ENCODE data around the gene BCAS3.

BCAS3 gene

DNA sequence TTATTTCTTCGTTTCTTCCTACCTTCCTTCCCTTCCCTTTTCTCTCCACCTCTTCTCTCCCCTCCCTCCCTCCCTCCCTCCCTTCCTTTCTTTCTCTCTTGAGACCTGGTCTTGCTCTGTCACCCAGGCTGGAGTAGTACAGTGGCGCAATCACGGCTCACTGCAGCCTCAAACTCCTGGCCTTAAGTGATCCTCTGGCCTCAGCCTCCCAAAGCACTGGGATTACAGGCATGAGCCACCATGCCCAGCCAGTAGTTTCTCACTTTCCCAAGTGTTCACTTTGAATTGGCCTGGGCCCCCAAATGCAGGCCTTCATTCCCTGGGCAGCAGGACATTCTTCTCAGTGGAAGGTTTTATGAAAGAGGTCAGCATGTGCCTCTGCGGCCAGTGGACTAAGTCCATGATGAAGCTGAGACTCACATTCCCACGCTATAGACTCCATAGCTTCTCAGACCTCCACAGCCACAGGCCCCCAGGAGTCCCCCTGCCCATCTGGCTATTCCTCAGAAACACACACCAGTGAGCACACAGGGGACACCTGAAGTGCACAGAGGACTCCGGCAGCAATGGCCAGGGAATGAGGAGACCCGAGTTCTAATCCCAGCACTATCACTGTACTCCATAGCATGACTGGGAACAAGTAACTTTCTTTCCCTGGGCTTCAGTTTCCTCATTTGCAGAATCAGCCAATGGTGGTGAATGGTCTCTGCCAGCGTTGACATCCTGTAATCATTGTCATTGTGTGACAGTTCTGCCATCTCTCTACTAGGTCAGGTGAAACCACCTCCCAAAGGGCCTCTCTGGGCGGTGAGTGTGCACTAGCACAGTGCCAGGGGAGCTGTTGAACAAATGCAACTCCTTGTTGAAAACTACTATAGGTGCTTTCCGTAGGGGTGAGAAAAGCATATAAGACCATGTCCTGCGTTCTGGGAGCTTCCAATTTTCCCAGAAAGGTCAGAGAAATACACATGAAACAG is 652.8 kb downstream of the BCAS3 start:
- DNase-seq: no peak

DNA sequence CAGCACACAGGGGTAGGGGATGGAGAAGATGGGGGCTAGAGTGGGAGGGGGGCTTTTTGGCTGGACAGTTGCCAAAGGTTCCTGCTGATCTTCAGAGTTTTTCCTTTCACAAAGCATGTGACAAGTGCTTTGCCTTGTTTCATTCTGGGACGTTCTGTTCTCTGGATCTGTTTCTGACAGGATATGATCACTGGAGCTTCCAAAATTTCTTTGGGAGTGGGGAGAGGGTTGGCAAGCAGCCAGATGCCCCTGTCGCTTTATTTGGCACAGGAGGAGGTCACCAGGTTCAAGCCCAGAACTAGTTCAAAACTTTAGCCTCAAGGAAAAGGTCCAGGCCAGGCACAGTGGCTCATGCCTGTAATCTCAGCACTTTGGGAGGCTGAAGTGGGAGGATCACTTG is 653.5 kb downstream of the BCAS3 start:
- no peak for DNase-seq

DNA sequence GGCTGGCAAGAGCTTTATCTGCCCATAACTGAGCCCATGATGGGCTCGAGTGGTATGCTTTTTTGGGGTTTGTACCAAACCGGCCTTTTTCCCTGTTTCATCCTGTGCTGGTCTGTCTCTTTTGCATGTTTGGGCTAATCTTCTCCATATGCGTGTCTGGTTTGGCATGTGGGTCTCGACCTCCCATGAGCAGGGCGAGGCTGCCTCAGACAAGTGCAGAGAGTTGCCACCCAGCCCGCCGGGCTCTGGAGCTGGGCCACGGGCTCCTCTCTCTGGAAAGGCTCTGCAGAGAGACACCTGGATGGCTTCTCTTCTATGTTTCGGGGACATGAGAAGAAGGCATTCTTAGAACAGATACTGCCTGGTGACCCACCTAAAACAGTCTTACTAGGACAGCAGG is 654.2 kb downstream of the BCAS3 start:
- DNase-seq: no peak

DNA sequence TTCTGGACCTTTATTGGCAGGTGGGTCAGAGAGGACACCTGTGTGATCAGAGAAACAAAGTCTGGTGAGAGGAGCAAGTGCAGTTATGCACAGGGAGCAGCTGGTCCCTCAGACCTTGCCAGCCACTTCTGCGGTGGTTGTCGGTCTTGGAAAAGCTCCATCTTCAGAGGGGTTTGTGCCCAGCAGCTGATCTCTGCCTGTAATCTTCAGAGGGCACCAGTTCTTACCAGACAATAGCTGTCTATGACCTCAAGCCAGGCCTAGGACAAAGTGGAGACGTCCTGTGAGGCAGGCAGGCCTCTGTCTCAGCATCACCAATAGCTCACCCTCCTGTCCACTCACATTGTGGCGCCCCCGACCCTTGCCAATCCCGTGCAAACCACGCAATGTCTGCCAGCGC is 655.5 kb downstream of the BCAS3 start:
- no peak for DNase-seq

DNA sequence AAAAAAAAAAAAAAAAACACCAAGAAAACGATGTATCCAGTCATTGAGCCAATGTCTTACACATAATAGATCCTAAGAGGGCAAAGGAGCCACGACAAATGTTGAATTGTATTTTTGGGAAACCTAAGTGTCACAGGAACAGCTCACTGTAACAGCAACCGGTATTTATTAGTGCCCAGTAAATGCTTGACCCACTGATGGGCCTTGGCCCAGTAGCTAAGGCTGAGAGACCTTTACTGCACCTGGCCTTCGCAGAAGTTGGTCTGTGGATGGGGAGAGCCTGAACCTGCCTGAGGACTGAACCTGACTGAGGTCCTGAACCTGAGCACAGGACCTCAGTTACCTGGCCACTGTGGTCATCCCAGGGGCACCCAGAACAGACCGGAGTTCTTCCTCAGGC is 657.0 kb downstream of the BCAS3 start:
- no peak for DNase-seq

DNA sequence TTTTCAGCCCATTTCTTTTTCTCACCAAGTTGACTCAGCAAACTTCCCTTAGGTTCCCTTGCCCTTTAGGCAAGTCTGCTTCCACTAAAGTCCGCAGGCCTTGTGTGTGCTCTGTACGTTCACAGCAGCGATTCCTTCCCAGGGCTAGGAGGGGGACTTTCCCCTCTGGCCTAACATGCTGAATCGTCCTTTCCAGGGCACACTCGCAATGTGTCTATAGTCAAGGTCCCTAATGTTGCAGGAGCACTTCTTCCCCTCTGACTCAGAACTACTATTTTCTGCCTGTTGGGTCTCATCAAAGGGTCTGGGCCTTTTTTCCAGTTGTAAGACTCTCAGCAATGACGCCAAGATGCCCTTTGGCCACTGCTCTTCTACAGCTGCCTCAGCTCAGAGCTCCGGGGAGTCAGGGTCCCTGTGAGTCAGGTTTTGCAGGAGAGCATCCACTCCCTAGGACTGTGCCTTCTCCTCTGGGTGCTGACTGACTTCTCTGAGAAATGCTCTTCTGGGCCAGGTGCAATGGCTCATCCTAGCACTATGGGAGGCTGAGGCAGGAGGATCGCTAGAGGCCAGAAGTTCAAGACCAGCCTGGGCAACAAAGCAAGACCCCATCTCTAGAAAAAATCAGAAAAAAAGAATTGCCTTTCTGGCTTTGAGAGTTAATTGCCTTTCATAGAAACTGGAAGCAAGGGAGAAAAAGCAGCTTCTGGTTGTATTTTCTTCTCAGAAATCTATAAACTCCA is 657.6 kb downstream of the BCAS3 start:
- no peak for DNase-seq

DNA sequence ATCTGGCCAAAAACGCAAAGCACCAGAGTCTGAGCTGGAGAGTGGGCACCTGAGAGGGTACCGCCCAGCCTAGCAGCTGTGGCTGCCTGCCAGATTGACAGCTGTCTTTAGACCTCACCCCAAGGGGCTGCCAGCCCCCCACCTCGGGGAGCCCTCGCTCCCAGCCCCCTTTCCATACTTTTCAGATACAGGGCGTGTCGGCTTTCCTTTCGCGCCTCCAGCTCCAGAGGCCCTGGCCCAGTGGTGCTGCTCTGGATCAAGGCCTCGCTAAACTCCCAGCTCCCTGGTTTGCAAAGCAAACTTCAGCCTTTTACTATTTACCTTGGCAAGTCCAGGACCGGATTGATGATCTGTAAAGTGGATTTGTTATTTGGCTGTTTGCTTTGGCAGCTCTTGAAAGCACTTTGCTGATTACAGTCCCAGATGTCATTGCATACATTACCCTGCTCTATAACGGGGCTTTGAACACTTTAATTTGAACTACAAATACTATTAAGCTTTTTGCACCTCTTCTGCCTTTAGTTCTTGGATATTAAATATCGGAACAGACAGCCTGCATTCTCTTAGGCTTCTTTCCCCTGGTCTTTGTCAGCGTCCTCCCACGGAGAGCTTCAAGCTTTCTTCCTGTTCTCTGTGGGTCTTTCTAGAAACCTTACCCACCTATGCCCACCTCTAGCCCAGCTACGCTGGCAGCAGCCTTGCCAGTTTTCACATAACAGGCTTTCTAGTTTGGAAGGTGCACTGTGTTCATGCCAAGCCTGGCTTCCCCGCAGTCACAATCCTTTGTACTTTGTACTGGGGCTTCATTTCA is 658.4 kb downstream of the BCAS3 start:
- DNase-seq: no peak

DNA sequence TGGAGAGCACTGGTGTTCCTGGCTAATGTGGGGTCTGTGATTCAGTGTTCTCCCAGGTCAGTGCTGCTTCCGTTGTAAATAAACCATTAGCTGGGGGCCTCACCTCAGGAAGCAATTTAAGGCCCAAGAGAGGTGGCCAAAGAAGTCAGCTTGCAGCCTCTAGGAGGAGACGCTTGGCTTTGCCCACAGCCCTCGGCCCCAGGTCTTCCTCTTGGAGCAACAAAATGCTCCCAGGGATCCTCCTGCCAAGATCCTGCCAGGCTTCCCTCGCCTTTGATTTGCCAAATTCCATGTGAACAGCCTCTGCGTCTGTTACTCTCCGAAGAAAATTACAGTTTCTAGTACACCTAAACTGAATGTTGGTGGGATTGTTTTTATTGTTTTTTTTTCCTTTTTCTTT is 659.6 kb downstream of the BCAS3 start:
- DNase-seq: no peak

- no peak for DNase-seq
Measured at GRCh38 chr17:61338000-61338798, 660.5 kb downstream of the BCAS3 start.

- DNase-seq: no peak
Measured at GRCh38 chr17:61338874-61339478, 661.3 kb downstream of the BCAS3 start.

DNA sequence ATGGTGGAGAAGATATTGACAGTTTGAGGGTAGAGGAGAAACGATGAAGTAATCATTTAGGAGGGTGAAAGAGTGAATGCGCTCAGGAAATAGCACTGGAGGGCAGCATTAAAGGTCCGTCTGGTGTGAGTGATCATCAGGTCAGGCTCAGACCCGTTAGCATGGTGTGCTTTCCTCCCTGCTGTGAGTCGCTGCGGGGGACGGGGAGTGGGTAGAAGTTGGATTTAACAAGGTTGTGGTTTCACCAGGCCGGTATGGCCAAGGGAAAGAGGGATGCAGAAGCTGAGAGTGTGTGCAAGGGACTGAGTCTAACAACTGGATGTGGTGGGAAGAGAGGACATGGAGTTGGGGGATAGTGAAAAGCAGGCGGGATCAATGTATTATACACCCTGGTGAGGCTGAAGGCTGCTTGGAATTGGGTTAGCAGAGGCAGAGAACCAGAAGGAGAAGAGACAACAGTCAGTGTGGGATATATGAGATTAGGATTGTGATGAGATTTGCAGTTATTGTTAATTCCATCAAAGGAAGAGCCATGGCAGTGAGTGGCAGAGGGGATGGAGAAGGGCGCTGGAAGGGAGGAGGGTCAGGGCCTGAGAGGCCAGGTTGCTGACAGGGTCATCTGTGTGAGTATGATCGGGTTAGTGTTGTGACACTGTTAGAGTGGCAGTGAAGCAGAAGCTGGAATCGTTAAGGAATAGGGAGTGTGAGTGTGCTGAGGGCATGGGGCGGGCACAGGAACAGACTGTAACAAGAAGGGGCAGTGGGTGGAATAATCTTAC is 663.0 kb downstream of the BCAS3 start:
- no peak for DNase-seq

- DNase-seq: no peak
Measured at GRCh38 chr17:61343576-61343975, 665.9 kb downstream of the BCAS3 start.

GRCh38 chr17:61345061-61345460 is 667.4 kb downstream of the BCAS3 start:
- no peak for DNase-seq

DNA sequence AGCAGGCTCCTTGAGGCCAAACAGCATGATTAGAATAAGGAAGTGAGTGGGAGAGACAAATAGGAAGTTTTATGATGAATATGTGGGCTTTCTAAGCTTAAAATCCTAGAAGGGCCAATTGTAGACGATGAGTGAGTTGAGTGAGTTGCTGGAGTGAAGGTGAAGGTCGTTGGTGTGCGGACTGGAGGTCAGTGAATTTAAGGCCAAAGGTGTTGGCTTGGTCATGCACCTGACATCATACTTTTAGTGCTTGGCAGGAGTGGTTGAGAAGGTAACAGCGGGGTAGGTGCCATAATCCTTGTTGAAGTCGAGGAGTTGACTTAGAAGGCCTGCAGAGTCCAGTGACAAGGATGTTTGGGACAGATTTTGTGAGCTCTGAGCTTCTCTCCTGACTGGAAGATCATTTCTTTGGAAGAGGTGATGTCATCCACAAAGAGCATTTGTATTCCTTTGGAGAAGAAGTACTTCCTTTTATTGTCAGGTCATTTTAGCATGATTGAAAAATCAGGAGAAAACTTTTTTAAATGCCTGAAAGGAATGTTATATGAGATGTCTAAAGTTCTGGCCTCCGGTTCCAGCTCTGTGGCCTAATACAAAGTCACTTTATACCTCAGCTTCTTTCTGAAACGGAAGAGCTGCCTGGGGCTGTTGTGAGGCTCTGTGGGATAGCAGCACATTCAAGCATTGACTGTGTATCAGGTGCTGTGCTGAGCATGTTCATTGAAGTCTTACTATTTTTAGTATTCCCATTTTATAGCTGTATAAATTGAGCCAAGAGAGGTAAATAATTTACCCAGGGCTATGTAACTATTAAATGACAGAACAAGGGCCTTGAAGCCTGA is 668.4 kb downstream of the BCAS3 start:
- no peak for DNase-seq

DNA sequence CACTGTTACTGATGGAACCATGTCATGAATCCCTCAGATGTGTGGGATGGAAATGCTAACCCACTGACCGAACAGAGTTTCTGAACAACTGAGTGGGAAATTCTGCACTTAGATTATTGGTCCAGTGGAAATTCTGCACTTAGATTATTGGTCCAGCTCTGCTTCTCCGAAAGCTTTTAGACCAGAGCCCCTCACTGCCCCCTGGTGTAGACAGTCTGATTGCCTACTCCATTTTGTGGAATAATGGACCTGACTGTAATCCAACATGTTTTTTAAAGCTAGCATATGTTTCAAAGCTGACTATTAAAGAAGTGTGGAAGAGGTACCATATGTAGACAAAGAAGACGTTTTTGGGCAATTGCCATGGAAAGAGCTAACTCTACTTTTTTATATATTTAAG is 671.7 kb downstream of the BCAS3 start:
- DNase-seq: no peak

DNA sequence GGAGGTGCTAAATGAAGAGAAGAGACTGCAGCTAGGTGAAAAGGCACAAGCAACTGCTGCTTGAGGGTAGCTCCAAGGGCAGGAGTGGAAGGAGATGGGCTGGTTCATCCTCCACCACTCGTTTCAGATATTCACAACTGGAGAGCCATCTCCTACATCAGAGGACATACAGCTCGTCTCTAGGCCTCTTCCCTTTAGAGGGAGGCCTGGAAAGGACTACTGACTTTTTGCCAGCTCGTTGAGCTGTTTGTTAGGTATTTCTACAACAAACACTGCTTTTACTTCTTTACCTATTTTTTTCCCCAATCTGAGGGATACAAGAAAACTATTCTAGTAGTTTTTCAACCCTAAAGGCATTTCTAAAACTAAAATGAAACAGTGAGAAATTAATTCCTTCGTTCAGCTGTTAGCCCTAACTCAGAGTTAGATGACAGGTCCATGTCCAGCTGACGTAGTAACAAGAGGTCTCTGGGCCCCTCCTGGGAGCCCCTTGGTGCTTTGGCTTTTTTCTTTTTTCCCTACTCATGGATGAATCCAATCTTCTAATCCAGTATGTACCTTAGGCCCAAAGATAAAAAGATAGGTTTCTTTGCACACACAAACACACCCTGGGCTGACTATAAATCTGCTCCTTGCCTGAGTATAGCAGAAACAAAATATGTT is 674.2 kb downstream of the BCAS3 start:
- DNase-seq: no peak

- no peak for DNase-seq
Measured at GRCh38 chr17:61352408-61352770, 674.7 kb downstream of the BCAS3 start.

DNA sequence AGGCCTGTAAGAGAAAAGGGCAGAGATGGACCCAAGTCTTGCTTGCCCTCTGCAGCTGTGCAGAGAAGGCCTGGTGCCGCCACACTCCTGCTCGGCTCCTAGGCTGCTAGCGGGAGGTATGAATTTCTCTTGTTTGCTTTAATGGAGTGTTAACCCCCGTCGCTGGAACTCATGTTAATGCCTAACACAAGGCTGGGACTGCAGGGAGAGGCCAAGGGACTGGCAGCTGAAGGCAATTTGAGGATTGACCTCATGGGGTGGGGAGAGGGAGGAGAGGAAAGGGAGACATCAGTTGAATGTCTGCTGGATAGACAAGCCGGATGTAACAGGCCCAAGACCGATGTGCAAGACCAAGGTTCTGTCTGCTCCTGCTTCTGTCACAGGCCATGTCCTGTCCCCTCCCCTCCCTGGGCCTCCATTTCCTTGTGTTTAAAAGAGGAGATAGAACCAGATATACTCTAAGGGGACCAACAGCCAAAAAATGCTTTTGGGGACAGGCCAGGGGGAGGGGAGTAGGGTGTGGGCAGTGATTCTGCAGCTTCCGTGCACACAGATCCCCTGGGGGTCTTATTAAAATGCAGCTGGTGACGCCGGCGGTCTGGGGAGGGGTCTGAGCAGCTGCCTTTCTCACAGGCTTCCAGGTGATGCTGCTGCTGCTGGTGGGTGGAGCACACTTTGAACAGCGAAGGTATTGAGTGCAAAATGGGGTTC is 675.3 kb downstream of the BCAS3 start:
- no peak for DNase-seq

DNA sequence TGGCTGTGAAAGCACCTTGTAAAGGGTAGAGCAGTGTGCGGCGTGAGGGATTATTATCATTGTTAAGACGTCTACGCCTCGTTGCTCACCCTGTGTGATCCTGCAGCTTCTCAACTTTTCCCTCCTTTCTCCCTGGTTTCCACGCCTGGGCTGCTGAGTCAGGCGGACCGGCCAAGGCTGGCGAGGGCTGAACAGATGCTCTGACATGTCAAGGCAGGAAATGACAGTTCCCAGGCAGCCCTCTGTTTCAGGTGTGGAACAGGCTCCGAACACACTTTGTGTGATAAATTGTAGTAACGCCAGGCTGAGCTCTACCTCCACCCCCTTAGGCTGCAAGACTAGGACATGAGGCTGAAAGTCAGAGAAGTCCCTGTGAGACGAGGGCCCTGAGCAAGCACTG is 676.0 kb downstream of the BCAS3 start:
- no peak for DNase-seq
